Parathyroid adenoma (tissue), 2 donors: ENCODE measurements around the gene AOAH.

Source experiments
- H2AFZ ChIP-seq: fragments of 300-600 bp; sonication (generic); one replicate; pipeline ENCODE4 v1.7.0; 2017; ENCODE audit warnings: antibody characterized with exemption, mild to moderate bottlenecking
- H3K27ac ChIP-seq: fragments of 300-600 bp; sonication (generic); one replicate; pipeline ENCODE4 v1.7.0; 2017
- H3K27me3 ChIP-seq: fragments of 300-600 bp; sonication (generic); one replicate; pipeline ENCODE4 v1.7.0; 2017; ENCODE audit warnings: low read length; ENCODE audit not compliant: control insufficient read depth, insufficient read depth
- H3K36me3 ChIP-seq: fragments of 300-600 bp; sonication (generic); one replicate; pipeline ENCODE4 v1.7.0; 2017; ENCODE audit warnings: low read length; ENCODE audit not compliant: control insufficient read depth, insufficient read depth
- H3K4me1 ChIP-seq: fragments of 300-600 bp; sonication (generic); one replicate; pipeline ENCODE4 v1.7.0; 2017; ENCODE audit warnings: control low read depth
- H3K4me2 ChIP-seq: fragments of 300-600 bp; sonication (generic); one replicate; pipeline ENCODE4 v1.7.0; 2017; ENCODE audit warnings: low read length
- H3K4me3 ChIP-seq: fragments of 300-600 bp; sonication (generic); one replicate; pipeline ENCODE4 v1.7.0; 2017; ENCODE audit warnings: low read depth, low read length
- H3K79me2 ChIP-seq: fragments of 300-600 bp; sonication (generic); one replicate; pipeline ENCODE4 v1.7.0; 2017; ENCODE audit warnings: control low read depth
- H3K9ac ChIP-seq: fragments of 300-600 bp; sonication (generic); one replicate; pipeline ENCODE4 v1.7.0; 2017; ENCODE audit warnings: mild to moderate bottlenecking
- H3K9me3 ChIP-seq: fragments of 300-600 bp; sonication (generic); one replicate; pipeline ENCODE4 v1.7.0; 2017; ENCODE audit warnings: low read length; ENCODE audit not compliant: control insufficient read depth
- TF ChIP-seq, protein P1 (sequence below): fragments of 300-600 bp; sonication (generic); IDR thresholded peaks from one replicate; pipeline ENCODE4 v1.7.0; 2017; ENCODE audit warnings: antibody characterized with exemption, mild to moderate bottlenecking
- donor health status: primary hyperparathyroidism.

AOAH gene

GRCh38 chr7:36531951-36532350, 192.3 kb downstream of the AOAH start:
- H2AFZ ChIP-seq: no peak overlapping the region
- TF ChIP-seq, protein P1, sequence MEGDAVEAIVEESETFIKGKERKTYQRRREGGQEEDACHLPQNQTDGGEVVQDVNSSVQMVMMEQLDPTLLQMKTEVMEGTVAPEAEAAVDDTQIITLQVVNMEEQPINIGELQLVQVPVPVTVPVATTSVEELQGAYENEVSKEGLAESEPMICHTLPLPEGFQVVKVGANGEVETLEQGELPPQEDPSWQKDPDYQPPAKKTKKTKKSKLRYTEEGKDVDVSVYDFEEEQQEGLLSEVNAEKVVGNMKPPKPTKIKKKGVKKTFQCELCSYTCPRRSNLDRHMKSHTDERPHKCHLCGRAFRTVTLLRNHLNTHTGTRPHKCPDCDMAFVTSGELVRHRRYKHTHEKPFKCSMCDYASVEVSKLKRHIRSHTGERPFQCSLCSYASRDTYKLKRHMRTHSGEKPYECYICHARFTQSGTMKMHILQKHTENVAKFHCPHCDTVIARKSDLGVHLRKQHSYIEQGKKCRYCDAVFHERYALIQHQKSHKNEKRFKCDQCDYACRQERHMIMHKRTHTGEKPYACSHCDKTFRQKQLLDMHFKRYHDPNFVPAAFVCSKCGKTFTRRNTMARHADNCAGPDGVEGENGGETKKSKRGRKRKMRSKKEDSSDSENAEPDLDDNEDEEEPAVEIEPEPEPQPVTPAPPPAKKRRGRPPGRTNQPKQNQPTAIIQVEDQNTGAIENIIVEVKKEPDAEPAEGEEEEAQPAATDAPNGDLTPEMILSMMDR: no peak
- no peak overlapping the region for H3K9ac ChIP-seq
- H3K4me1 ChIP-seq: no peaks in the 10 kb centered on the region
- no peak overlapping the region for H3K4me2 ChIP-seq
- no peaks in the 10 kb centered on the region for H3K36me3 ChIP-seq
- no peaks in the 10 kb centered on the region for H3K9me3 ChIP-seq
- no peak overlapping the region for H3K27ac ChIP-seq
- no peaks in the 10 kb centered on the region for H3K79me2 ChIP-seq
- no peak overlapping the region for H3K4me3 ChIP-seq
- no peaks in the 10 kb centered on the region for H3K27me3 ChIP-seq

DNA sequence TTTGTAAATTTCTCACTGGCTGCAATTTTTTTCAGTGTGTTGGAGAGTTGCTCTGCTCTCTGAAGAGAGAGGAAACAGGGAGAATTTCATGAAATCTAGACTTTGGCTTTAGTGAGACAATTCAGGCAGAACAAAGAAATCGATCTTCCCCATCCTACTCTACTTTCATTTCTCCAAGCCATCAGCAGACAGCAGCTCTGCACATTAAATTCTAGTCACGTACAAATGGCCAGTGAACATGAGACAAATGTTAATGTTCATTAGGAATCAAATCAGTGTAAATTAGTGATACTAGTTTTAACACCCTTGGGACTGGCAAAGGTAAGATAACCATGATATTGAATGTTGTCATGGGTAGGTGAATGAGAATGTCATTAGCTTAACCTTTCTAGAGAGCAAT, 193.8 kb downstream of the AOAH start:
- Histone ChIP-seq H3K27ac (no peak overlapping the region), H3K4me2 (no peak overlapping the region), H3K36me3 (no peaks in the 10 kb centered on the region), H3K27me3 (no peaks in the 10 kb centered on the region), H3K9me3 (no peaks in the 10 kb centered on the region), H3K9ac (no peak overlapping the region), H3K79me2 (no peaks in the 10 kb centered on the region), H3K4me1 (no peaks in the 10 kb centered on the region), H3K4me3 (no peak overlapping the region), H2AFZ (no peak overlapping the region)
- TF ChIP-seq, protein P1: no peak

DNA sequence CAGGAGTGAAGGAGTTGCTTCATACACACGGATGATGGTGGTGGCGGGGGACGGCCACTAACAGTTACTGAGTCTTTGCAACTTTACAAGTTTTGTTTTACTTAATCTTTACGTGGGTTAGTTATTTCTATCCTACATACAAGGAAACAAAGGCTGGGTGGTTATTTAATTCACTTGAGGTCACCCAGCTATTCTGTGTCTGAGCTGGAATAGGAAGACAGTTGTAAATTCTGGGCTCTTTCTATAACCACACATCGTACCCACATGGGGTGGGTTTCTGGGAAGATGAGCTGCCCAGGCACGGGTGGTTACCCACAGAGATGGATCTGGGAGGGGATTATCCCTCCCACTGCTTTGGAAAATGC, 196.8 kb downstream of the AOAH start:
- H3K27ac ChIP-seq: no peak overlapping the region
- no peaks in the 10 kb centered on the region for H3K4me1 ChIP-seq
- TF ChIP-seq, protein P1: no peak
- no peak overlapping the region for H3K4me3 ChIP-seq
- H3K27me3 ChIP-seq: no peaks in the 10 kb centered on the region
- no peaks in the 10 kb centered on the region for H3K36me3 ChIP-seq
- H3K9ac ChIP-seq: no peak overlapping the region
- no peaks in the 10 kb centered on the region for H3K79me2 ChIP-seq
- no peak overlapping the region for H3K4me2 ChIP-seq
- H2AFZ ChIP-seq: no peak overlapping the region
- H3K9me3 ChIP-seq: no peaks in the 10 kb centered on the region

DNA sequence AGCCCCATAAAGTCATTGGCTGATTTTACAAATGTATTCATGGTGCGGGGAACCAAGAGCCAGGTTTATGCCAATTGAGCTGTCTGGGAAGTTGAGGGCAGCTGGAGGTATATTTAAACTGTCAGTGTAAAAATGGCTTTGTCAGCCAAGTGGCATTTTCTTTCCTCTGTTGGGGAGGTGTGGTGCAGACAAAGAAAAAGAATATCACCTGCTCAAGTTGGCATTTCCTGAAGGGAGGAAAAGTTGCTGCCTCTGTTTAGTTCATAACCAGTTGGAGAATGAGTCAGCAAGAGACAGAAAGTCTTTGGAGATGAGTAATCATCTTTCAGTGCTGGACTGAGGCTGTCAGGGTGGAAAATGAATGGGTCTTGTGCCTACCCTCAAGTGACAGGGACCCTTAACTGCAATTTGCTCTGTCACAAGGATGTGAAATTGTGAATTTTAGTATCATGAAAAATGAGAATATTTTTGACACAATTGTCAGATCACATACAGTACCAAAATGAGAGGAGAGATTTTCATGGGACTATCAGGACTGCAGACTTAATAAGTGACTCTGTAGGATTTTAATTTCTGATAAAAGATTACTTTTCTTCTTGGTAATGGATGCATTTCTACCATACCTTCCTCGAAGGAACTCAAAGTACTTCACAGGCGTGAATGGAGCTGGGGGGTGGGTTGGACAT, 197.3 kb downstream of the AOAH start:
- Histone ChIP-seq H3K4me1 (no peaks in the 10 kb centered on the region), H3K27ac (no peak overlapping the region), H3K79me2 (no peaks in the 10 kb centered on the region), H3K27me3 (no peaks in the 10 kb centered on the region), H3K4me3 (no peak overlapping the region), H3K9ac (no peak overlapping the region), H3K36me3 (no peaks in the 10 kb centered on the region), H2AFZ (no peak overlapping the region), H3K9me3 (no peaks in the 10 kb centered on the region), H3K4me2 (no peak overlapping the region)
- TF ChIP-seq, protein P1: no peak
